Measurements from ENCODE around the gene CXCR1. TPM values are rescaled to one million over a fixed set of nuclear protein-coding genes. Genes with fewer than 3 reads are reported as not detected.
"Not testable (repeated sequence)": the region's sequence is repeated elsewhere in the genome, so short reads cannot be mapped to it uniquely, and the experiment has no call there.

CXCR1 gene
- not detected in 2 replicates for total RNA-seq (2014; rRNA removed; shearing (Covaris generic))
- not detected in 2 replicates for polyA plus RNA-seq (2015; cell fraction: cytosol; rRNA removed)
- not detected in 2 replicates for polyA plus RNA-seq (2015; cell fraction: nucleus; rRNA removed)

DNA sequence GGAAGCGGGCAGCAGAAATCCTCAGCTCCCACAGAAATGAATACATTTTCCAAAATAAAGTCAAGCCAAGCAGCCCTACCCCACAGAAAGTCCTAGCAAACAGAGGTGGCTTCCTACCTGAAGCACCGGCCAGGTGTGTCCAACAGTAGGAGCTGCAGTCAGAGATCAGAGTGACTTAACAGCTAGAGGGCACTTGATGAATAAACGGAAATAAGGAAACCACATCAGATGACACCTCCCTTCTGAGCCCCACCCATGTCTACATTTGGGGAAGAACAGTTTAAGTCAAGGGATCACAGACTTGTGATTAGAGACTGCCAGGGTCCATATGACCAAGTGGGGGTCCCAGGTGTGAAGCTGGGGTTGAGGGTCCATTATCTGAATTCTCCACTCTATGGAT lies at the start of gene CXCR1:
Gene CXCR1 (minus strand): TSS at position 172 of the 400 bp plus-strand sequence. CDS start 1,751 bp downstream, outside the sequence.
- DNase-seq (ENCODE audit: low read depth, low spot score), result no peak
- in situ Hi-C loops (cut with HindIII; ENCODE audit: low pct_unique_long_range_greater_than_20kb, low sequenced_read_pairs), result no loop called here

DNA sequence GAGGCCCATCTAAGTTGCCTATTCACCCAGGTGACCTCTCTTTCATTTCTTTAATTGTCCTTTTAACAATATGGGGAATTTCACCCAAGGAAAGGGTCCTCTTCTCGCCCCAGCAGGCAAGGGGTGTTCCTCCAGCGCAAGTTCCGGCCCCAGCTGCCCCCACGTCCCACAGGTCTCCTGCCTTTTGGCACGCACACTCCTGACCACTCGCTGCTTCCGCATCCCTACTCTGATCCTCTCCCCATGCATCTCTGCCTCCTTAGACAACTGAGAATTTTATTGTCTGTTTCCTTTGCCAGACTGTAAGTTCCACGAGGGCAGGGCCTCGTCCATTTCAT lies 49.5 kb upstream of the CXCR1 start:
- DNase-seq (ENCODE audit: low read depth, low spot score), result no peak
- in situ Hi-C loops (cut with HindIII; ENCODE audit: low pct_unique_long_range_greater_than_20kb, low sequenced_read_pairs), result no loop called here

DNA sequence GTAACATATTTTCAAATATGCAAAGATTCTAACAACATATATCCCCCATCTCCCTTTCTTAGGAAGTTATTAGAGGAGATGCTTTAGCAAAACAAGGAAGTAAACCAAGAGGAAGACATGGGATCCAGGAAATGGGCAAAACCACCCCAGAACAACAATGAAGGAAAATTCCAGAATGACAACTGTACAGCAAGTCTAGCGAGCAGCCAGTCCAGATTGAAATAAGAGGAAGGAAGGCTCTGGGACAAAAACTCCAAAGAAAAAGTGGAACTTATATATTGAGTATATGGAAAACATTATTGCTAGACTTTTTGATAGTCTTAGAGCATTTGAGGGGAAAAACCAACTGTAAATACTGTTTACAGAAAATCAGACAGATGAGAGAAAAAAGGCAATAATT lies 47.4 kb upstream of the CXCR1 start:
- in situ Hi-C loops (cut with HindIII; ENCODE audit: low pct_unique_long_range_greater_than_20kb, low sequenced_read_pairs), result no loop called here
- DNase-seq (ENCODE audit: low read depth, low spot score), result no peak

DNA sequence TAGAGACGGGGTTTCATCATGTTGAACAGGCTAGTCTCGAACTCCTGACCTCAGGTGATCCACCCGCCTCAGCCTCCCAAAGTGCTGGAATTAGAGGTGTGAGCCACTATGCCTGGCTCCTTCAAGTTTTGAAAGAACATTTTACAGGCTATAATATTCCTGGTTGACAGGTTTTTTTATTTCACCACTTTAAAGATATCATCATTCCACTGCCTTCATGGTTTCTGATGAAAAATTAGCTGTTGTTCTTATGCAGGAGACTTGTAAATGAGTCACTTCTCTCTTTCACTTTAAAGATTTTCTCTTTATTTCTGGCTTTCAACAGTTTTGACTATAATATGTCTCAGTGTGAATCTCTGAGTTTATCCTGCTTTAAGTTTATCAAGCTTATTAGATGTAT lies 42.3 kb upstream of the CXCR1 start:
- in situ Hi-C loops (cut with HindIII; ENCODE audit: low pct_unique_long_range_greater_than_20kb, low sequenced_read_pairs), result no loop called here
- DNase-seq (ENCODE audit: low read depth, low spot score), result no peak

DNA sequence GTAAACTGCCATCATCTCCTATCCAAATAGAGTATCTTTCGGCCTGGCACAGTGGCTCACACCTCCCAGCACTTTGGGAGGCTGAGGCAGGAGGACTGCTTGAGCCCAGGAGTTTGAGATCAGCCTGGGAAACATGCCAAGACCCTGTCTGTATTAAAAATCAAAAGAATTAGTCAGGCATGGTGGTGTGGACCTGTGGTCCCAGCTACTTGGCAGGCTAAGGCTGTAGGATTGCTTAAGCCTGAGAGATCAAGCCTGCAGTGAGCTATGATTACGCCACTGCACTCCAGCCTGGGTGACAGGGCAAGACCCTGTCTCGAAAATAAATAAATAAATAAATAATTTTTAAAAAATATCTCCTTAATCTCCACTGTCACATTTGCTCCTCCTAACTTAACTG lies 35.5 kb upstream of the CXCR1 start:
- in situ Hi-C loops (cut with HindIII; ENCODE audit: low pct_unique_long_range_greater_than_20kb, low sequenced_read_pairs), result no loop called here
- no peak for DNase-seq (ENCODE audit: low read depth, low spot score)

DNA sequence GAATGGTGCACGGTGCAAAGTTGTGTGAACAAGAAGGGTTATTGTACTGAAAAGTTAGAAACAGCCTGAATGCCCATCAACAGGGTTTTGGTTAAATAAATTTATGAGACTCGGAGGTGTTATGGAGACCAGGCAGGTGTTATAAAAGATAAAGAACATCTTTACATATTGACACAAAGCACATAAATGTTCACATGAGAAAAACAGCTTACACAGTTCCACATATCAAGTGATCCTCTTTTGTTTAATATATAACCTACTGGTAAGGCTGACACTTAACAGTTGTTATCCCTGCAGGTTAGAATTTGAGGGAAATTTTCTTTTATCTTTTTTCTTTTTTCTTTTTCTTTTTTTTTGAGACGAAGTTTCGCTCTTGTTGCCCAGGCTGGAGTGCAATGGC lies 30.2 kb upstream of the CXCR1 start:
- no peak for DNase-seq (ENCODE audit: low read depth, low spot score)
- in situ Hi-C loops (cut with HindIII; ENCODE audit: low pct_unique_long_range_greater_than_20kb, low sequenced_read_pairs), result no loop called here

DNA sequence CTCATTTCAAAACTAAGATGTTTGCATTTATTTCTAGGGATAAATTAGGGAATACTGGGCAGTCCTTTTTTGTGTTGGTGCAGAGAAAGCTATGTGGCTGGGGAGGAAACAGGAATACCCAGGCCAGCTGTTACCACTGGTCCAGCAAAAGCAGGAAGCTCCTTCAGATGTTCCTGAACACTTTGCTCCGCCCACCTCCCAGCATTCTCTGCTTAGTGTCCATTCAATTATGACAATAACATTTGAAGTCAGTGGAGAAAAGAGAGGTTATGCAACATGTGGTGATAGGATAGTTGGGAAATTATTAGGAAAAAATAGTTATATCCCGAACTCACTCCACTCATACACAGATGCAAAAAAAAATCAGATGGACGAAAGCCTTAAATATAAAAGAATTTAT lies 28.1 kb upstream of the CXCR1 start:
- in situ Hi-C loops (cut with HindIII; ENCODE audit: low pct_unique_long_range_greater_than_20kb, low sequenced_read_pairs), result no loop called here
- no peak for DNase-seq (ENCODE audit: low read depth, low spot score)

DNA sequence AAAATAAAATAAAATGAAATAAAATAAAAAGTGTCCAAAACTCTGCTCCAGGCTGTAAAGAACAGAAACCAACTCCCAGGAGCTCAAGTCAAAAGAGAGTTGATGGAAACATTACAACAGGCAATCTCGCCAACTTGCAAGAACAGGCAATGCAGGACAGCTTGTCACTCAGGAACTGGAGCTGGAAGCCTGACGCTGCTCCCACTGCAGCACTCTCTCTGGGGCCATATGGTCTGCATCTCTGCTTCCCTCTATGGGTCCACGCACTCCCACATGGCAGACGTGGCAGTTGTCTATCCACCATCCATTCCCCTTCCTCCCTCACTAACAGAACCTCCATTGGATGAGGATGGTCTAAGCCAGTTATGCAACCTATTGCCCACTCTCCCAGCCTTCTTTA lies 26.9 kb upstream of the CXCR1 start:
- in situ Hi-C loops (cut with HindIII; ENCODE audit: low pct_unique_long_range_greater_than_20kb, low sequenced_read_pairs), result no loop called here

DNA sequence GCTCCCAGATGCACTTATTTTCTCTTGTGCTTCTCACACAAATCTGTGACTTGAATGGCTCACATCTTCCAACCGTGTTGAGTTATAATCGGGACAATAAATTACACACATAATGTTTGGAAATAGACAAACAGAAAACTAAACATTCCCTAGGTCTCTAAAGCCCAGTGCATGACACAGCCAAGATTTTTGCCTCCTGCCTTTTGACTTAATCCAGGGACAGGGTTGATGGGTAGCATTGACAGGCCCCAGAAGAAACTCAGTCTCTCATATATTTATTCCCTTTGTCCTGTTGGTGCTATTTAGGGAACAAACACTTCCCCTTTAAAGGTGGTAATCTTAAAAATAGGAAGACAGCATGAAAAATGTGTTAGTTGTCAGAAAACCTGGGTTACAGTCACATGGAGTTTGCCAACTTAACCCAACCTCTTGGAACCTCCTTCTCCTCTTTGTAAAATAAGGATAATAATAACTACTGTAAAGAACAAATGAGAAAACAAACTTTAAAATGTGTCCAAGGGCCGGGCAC lies 26.2 kb upstream of the CXCR1 start:
- in situ Hi-C loops (cut with HindIII; ENCODE audit: low pct_unique_long_range_greater_than_20kb, low sequenced_read_pairs), result no loop called here

More for the DNA sequence above, 26.9 kb upstream of the CXCR1 start:
- no peak for DNase-seq (ENCODE audit: low read depth, low spot score)

DNA sequence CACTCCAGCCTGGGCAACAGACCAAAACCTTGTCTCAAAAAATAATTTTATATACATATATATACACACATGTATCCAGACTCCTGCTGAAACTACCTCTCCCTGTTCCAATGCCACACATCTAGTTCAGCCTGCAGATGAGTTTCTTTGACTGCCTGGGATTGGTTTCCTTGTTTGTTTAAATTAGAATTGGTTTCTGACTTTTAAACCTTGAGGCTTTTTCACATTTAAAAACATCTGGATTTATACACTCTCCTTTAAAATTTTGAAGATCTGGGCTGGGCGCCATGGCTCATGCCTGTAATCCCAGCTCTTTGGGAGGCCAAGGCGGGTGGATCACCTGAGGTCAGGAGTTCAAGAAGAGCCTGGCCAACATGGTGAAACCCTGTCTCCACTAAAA lies 21.8 kb upstream of the CXCR1 start:
- in situ Hi-C loops (cut with HindIII; ENCODE audit: low pct_unique_long_range_greater_than_20kb, low sequenced_read_pairs), result no loop called here
- no peak for DNase-seq (ENCODE audit: low read depth, low spot score)

More for the DNA sequence above, 26.2 kb upstream of the CXCR1 start:
- DNase-seq (ENCODE audit: low read depth, low spot score), result no peak

DNA sequence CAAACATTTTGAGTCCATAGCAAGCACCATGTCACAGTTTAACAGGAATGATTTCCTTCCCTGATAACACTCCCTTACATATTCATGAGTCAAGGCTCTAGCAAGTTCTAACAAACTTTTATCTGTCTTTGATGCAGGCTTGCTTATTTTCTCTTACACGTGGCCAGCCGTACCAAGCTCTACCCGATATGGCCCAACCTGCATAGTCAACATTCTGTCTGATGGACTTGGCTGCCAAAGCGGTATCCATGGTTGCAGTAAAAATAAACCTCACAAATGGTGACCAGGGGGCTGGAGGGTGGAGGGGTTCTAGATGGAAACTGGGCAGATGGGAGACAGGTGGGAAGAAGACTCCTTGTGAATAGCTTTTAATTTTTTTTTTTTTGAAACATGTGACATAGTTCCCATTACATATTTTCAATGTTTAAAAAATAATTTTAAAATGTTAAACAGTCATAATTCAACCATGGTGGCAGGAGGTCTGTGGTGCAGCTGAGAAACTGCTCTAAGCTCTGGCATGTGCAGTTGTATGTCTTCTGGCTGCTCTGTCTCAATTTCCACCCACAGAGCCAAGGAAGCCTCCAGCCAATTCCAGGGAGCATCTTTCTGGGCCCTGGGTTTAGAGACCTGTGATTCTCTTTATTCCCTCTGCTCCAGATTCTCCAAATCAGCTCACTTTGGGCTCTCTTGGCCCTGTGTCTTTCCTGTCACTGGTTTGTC lies 20.7 kb upstream of the CXCR1 start:
- in situ Hi-C loops (cut with HindIII; ENCODE audit: low pct_unique_long_range_greater_than_20kb, low sequenced_read_pairs), result no loop called here
- DNase-seq (ENCODE audit: low read depth, low spot score), result no peak

DNA sequence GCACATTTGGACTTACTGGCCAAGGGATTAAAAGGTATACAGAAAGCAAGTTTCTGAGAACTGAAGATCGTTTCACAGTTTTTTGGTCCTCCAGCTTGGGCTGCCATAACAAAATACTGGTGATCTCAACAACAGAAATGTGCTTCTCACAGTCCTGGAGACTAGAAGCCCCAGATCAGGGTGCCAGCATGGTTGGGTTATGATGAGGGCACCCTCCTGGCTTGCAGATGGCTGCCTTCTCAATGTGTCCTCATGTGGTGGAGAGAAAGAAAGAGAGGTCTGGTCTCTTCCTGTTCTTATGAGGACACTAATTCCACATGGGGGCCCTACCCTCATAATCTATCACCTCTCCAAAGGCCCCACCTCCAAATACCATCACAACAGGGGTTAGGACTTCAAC lies 20.1 kb upstream of the CXCR1 start:
- DNase-seq (ENCODE audit: low read depth, low spot score), result no peak
- in situ Hi-C loops (cut with HindIII; ENCODE audit: low pct_unique_long_range_greater_than_20kb, low sequenced_read_pairs), result no loop called here

DNA sequence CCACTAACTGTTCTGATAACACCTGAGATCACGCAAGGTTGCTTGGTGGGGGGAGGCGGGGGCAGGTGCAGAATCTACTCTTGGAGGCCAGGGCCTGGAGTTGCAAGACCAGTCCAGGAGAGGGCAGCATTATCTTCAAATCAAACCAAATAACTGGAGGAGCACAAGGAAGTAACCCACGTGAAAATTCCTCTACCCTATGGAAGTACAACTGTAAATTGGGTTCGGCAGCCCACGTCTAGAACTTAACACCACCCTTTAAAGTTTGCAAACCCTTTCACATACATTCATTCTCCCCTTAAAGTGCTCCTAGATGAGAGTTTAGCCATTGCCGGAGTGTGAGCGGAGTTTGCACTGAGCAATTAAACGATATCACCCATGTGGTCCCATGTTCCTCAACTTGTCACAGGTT lies 19.6 kb upstream of the CXCR1 start:
- DNase-seq (ENCODE audit: low read depth, low spot score), result peak; percentile 85
- in situ Hi-C loops (cut with HindIII; ENCODE audit: low pct_unique_long_range_greater_than_20kb, low sequenced_read_pairs), result no loop called here

DNA sequence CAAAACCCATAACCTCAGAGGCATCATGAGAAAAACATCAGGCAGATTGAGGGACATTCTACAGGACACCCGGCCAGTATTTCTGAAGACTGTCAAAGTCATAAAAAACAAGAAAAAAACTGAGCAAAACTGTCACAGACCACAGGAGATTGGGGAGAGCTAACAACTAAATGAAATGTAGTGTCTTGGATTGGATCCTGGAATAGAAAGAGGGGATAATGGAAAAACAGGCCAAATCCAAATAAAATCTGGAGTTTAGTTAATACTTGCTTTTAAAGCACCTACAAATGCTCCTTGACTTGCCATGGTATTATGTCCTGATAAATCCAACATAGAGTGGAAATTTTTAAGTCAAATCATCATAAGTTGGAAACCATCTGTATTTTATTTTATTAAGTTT lies 17.6 kb upstream of the CXCR1 start:
- in situ Hi-C loops (cut with HindIII; ENCODE audit: low pct_unique_long_range_greater_than_20kb, low sequenced_read_pairs), result no loop called here
- DNase-seq (ENCODE audit: low read depth, low spot score), result no peak

DNA sequence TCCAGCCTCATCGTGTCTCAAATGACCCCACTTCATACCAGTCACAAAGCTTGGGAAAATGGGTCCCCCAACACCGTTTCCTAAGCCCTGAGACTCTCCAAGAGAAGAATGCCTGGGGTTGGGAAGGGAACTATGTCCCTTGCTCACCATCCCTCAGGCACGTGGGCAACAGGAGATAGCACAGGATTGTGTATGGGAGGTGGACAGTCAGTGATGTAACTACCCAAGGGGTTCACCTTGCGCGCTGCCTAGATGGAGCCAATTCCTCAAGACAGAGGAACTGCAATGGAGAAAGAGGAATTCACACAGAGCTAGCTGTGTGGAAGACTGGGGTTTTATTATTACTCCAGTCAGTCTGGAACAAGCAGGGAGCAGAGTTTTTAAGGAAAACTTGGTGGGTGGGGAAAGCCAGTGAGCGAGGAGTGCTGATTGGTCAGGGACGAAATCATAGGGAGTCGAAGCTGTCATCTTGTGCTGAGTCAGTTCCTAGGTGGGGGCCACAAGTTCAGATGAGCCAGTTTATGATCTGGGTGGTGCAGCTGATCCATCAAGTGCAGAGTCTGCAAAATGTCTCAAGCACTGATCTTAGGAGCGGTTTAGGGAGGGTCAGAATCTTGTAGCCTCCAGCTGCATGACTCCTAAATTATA lies 13.8 kb upstream of the CXCR1 start:
- no peak for DNase-seq (ENCODE audit: low read depth, low spot score)
- in situ Hi-C loops (cut with HindIII; ENCODE audit: low pct_unique_long_range_greater_than_20kb, low sequenced_read_pairs), result no loop called here

DNA sequence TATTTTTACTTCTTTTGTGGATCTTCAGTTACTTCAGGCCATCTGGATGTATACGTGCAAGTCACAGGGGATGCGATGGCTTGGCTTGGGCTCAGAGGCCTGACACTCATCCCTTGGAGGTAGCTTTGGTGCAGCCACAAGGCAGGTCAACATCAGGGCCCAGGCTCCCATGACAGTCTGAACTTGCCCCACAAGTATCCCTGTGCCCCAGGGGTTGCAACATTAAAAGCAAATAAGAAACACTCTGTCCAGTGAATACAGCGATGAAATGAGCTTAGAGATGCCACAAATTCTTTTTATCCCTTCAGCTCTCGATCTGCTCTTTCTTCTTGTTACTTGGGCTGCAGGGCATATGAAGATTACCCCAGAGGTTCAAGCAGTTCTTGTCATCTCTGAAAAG lies 13.0 kb upstream of the CXCR1 start:
- DNase-seq (ENCODE audit: low read depth, low spot score), result no peak
- in situ Hi-C loops (cut with HindIII; ENCODE audit: low pct_unique_long_range_greater_than_20kb, low sequenced_read_pairs), result no loop called here

DNA sequence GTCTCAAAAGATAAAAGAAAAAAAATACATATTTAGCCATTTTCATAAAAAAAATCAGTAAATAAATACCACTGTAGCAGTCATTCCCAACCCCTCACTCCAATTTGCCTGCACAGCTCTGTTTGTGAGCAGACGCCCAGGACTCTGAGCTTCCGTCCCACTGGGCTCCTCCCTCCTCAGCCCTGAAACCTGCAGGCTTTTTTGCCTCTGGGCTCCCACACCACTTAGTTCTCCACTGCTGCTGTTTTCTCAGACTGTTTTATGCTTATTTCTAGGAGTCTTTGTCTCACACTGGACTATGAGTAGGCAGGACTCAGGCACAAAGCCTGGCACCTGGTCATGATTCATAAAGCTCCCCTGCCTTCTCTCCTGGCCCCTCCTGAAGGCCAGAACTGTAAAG lies 6.1 kb upstream of the CXCR1 start:
- DNase-seq (ENCODE audit: low read depth, low spot score), result no peak
- in situ Hi-C loops (cut with HindIII; ENCODE audit: low pct_unique_long_range_greater_than_20kb, low sequenced_read_pairs), result no loop called here

DNA sequence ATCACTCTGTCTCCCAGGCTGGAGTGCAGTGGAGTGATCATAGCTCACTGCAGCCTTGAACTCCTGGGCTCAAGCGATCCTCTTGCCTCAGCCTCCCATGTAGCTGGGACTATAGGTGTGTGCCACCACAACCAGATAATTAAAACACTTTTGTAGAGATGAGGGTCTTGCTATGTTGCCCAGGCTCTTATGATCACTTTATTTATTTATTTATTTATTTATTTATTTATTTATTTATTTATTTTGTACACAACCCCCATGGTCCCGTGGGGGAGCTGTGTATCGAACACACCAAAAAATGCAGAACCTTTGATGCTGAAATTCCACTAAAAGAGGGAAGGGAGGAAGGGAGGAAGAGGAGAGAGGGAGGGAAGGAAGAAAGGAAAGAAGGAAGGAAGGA lies 5.0 kb upstream of the CXCR1 start:
- in situ Hi-C loops (cut with HindIII; ENCODE audit: low pct_unique_long_range_greater_than_20kb, low sequenced_read_pairs); DNase-seq (ENCODE audit: low read depth, low spot score): not testable (repeated sequence)
